Stromal cell of bone marrow (primary cell): ENCODE measurements around the gene RAB5IF.
"Not testable (repeated sequence)": the region's sequence is repeated elsewhere in the genome, so short reads cannot be mapped to it uniquely, and the experiment has no call there.

Experiments
- DNase-seq: peaks from one replicate; pipeline ENCODE4 v3.0.0-alpha.2; 2012; ENCODE audit warnings: low read depth

Gene RAB5IF

DNA sequence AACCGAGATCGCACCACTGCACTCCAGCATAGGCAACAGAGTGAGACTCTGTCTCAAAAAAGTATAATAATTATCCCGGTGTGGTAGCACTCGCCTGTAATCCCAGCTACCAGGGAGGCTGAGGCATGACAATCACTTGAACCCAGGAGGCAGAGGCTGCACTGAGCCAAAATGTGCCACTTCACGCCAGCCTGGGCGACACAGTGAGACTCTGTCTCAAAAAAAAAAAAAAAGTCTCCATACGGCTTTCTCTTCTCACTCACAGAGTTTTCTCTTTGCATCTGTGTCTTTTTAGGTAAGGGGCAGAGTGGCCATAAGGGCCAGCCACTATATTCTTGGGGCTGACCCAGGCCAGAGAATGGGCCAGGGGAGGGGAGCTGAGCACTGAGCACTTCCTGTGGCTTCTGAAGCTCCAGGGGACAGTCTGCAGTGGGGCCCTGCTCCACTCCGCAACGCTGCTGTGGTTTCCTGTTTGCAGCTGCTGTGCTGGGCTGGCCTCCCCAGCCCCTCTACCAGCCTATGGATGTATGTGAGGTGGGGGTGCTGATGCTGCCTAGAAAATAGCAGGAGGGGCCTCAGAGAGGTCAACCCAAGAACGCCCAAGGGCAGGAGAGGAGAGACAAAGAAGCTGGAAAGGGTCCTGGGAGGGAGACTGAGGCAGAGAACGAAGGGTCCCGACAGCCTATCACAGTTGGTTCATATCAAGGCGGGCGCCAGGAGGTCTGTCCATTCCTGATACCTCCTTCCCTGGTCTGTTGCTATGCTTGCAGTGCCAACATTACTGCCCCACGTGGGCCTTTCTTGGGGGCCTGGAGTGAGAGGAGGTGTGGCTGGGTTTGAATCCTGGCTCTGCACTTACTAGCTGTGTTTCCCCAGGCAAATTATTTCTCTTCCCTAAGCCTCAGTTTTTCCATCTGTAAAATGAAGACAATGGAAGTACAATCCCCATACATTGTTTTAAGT is 24.4 kb downstream of the RAB5IF start:
- DNase-seq: no peak

DNA sequence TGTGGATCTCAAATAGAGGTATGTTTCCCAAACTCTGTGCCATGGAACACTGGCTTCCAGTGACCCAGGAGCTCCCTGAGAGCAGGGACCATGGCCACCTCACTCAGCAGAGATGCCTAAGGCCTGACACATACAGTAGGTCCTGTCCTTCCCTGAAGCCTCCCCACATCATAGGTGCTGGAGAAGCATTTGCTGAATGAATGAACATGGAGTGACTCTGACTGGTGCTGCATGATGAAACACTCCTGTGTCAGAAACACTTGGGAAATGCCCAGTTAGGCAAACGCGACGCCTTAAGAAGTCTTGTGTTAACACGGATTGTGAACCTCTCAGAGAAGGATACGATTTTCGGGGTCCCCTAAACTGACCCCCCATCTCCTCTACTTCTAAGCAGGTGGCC is 26.1 kb downstream of the RAB5IF start:
- DNase-seq: no peak

DNA sequence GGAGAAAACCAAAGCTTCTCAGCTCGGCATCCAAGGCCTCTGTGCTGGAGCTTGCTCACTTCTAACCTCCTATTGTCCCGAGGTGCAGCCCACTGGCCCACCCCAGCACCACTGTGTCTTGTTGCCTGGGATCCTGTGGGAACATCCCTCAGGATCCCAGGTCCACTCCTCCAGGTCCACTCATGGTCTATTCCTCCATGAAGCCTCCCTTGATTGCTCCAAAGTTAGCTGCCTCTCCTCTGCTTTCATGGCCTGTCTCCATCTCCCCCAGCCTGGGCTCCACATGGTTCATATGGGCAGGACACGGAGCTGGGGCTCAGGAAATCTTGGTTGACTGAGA is 26.5 kb downstream of the RAB5IF start:
- no peak for DNase-seq

DNA sequence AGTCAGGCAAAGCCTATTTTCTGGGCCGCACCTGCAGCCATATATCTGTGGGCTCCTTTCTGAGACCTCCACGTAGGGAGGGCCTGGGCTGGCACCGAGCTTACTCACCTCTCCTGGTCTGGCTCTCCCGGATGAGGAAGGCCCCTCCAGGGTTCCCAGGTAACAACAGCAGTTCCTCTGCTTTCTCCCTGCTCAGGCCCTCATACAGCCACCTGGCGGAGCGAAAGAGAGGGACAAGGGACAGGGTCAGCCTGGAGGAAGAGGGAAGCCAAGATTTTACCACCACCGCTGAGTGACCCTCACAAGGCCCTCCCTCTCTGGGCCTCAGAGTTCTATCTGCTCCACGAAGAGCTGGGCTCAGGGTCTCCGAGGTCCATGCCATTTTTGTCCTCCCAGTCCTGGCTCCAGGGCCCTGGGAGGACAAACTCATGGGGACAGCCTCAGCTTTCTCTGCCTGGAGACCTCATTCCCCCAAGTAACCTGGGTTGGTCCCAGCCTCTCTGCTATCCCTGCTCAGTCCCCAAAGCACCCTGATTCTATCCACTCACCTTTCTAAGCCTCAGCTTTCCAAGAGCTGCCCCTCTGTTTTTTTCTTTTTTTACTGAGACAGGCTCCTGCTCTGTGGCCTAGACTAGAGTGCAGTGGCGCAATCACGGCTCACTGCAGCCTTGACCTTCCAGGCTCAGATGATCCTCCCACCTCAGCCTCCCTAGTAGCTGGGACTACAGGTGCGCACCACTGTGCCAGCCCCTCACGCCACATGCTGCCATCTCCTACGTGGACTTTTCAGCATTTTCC is 27.1 kb downstream of the RAB5IF start:
- no peak for DNase-seq

DNA sequence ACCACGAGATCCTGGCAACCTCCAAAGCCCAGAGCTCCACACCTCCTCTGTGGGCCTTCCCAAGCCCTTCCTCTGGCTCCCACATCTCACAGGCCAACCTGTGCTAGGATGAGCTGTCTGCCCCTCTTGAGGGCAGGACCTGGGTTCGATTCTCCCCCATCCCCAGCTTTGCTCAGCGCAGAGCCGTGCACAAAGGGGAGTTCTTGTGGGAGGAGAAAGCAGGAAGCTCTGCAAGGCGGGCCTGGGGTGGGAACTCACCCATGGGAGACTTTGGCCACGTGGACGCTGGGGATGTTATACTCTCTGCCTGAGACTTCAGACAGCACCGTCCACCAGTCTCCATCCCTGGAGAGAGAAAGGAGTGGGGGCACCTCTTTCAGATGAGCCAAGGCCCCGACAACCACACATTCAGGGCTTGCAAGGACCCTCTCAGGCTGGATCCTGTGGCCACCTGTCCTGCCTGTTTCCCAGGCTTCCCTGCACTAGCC is 27.8 kb downstream of the RAB5IF start:
- no peak for DNase-seq

DNA sequence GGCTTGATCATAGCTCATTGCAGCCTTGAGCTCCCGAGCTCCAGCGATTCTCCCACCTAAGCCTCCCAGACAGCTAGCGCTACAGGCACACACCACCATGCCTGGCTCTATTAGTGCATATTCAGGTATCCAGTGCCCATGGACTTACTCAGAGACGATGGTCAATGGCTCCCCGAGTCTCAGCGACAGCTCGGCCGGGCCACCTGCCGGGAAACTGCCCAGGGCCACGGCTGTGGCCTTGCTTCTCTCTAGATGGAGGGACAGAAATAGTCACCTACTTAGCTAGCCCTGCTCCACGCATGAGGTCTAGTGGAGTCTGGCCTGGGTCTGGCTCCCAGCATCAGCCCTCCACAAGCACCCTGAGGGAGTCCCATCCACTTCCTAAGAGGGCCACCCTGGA is 28.8 kb downstream of the RAB5IF start:
- DNase-seq: no peak

DNA sequence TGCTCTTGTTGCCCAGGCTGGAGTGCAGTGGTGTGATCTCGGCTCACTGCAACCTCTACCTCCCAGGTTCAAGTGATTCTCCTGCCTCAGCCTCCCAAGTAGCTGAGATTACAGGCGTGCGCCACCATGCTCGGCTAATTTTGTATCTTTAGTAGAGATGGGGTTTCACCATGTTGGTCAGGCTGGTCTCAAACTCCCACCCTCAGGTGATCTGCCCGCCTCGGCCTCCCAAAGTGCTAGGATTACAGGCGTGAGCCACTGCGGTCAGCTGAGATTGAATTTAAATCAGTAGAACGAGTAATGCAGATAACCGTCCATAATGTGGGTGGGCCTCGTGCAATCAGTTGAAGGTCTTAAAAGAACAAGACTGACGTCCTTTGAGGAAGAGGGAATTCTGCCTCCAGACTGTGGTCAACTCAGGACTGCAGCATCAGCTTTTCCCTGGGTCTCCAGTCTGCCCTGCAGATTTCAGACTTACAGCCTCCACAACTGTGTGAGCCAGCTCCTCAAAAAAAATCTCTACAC is 33.4 kb downstream of the RAB5IF start:
- not testable (repeated sequence) for DNase-seq

DNA sequence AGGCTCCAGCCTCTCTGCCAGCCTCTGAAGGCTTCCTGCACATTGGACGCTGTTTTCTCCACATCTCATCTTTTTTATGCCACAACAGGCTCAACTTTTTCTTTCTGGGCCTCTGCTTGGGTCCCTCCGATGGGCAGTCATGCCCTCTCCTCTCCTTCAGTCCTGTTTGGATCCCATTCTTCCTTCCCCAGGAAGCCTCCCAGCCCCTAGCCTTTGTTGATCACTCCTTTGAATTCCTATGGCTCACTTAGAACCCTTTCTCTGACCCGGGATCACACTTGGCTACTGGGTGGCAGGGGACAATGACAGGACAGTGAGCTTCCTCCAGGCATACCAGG is 35.9 kb downstream of the RAB5IF start:
- DNase-seq: no peak

DNA sequence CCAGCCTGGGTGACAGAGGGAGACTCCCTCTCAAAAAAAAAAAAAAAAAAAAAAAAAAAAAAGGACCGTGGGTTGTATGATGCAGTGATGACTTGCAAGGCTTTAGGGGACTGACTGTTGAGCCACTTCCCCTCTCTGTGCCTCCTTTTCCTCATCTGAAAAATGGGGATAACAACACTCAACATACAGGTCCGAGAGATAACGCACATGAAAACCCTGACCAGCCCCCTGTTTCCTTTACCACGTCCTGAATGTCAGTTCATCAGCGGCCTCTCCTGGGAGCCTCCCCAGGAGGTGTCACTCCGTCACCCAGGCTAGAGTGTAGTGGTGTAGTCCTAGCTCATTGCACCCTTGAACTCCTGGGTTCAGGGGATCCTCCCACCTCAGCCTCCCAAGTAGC is 36.6 kb downstream of the RAB5IF start:
- DNase-seq: no peak

DNA sequence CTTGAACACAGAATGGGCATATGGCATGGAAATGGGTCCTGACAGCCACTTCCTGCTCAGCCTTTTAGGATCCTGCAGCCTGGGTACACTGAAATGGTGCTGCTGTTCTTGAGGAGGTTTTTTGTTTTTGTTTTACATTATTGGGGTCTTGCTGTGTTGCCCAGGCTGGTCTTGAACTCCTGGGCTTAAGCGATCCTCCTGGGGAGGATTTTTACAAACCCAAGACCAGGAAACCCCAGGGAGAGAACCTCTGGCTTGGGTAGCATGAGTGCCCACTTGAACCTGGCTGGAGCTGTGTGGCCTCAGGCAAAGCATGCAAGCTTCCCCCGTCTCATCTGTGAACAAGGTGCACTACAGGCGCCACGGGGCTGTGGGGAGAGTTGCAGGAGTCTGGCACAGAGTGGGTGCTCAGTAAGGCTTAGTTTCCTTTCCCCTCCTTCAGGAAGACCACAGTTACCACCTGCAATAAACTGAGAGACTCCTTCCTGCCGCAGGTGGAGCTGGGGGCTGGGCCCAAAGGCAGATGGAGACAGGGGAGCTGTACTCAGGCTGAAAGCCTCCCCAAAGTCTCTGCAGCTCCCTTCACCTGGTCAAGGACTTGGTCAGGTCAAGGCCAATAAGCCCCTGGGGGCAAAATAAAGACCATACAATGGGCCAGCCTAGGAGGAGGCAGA is 38.6 kb downstream of the RAB5IF start:
- no peak for DNase-seq

DNA sequence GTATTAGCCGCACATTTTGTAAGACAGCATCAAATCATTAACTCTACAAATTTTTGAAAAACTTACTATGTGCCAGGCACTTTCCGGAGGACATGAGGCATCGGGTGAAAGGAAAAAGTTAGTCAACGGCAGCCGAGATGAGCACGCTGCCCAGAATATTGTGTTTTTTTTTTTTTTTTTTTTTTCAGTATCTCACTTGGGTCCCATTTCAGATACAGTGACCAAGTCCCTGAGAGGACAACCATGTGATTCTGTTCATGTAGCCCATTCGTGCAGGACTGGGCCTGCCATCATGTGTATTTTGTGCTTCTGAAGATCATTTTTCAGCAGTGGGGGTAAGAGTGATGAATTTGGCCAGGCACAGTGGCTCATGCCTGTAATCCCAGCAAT is 39.1 kb downstream of the RAB5IF start:
- DNase-seq: no peak

DNA sequence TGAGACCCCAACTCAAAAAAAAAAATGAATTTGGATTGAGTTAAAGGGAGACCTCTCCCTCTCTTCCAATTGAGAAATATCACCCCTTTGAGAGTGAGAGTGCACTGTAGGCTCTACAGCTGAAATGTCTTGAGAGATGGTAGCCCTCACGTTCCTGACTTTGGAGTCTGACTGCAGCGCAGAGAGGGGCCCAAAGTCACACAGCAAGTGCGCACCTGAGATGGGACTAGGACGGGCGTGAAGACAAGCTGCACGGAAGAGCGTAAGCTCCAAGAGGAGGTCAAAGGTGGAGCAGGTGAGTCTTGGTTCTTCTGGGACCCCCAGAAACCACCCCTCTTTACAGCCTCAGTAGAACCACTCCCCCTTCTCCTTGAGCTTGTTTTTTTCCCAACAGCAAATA is 39.8 kb downstream of the RAB5IF start:
- no peak for DNase-seq

DNA sequence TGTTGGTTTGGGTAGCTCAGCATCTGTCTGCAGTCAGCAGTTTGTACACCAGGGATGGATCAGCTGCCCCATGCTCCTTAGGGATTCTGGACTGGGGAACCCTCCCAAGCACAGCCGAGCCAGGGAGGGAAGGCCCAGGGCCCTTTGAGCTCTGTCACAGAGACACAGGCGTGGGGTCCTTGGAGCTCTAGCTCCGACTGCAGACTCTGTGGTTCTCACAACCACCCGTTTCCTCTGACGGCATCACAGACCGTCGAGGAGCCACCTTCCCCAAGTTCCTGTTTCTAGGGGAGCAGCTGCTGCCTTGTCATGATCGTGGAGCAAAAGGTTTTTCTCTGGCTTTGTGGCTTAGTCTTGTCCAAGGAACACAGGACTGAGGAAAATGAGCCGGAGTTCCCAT is 40.4 kb downstream of the RAB5IF start, which contains the start of gene SLA2:
Gene SLA2 (minus strand): TSS at position 199 of the 400 bp plus-strand sequence. CDS start 4,861 bp downstream, outside the sequence.
- DNase-seq: no peak

DNA sequence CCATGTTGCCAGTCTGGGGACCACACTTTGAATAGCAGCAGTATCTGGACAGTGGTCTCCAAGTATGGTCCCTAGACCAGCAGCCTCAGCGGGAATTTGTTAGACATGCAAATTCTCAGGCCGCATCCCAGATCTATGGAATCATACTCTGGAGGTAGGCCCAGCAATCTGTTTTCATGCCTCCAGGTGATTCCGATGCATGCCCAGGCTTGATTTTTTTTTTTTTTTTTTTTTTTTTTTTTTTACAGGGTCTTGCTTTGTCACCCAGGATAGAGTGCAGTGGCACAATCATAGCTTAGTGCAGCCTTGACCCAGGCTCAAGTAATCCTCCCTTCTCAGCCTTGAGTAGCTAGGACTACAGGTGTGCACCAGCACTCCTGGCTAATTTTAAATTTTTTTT is 41.1 kb downstream of the RAB5IF start:
- no peak for DNase-seq

DNA sequence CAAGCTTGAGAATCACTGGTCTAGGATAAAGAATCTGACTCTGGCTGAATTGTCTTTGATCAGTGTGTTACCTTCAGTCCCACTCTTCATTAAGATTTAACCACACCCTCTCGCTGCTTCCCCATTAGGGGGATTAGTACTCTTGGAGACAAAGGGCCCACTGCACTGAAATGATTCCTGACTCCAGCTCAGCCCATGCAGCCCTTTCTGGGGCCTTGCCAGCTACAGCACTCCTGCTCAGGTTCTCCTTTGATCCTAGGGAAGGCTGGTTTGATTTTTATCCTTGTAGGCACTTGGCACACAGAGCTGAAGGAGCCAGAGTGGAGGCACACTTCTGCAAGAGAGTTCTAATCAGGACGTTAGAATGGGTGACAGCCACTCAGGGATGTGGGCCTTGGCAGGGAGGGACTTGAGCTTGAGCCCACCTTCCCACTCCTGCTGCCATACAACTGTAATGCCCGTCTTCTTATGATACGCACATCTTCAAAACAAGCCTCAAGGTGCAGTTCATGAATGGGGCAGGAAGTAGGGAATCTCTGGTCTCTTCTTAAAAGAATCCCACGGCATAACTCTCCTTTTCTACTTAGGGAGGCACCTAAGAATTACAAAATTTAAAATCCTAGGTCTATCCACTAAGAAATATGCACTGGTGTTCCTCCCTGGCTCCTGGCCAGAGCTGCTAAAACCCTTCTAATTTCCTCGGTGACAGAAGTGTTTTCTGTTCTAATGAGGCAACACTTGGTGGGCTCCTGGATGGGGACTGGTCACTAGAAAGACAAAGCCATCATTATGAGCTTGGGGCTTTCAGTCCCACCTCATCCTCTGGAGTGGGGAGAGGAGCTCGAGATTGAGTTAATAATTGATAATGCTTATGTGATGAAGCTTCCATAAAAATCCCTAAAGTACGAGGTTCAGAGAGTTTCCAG is 41.9 kb downstream of the RAB5IF start:
- no peak for DNase-seq

DNA sequence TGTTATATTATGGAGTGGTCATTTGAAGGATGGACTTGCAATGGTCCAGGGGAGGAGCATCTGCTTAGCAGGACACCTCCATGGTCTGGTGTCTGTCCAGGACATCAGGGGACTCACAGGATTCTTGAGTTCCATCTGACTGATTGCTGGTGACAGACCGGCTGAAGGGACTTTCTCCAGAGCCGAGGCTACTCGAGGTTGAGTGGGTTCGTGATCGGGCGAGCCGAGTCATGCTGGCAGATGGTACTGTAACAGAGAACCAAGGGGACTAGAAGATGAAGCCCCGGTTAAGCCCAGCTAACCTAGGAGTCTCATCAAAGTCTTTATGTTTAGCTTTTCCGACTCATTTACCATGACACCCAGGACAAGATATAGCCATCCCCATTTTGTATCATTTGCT is 47.9 kb downstream of the RAB5IF start:
- no peak for DNase-seq

DNA sequence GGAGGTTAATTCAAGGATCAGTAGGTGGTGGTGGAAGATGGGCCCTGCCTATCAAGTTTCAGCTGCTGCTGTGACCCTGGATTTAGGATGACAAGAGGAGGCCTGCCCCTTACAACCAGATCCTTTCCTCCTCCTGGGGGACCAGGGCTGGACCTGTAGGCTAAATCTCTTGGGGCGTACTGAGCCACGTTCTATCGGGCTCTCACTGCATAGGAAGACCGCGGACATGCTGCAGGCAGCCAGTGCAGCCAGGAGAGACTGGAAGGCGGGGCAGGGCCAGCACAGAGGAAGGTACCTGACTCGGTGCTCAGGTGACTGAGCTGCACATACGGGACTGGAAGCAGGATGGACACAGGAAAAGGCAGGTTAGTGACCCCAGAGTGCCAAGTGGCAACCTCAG is 48.9 kb downstream of the RAB5IF start:
- no peak for DNase-seq

DNA sequence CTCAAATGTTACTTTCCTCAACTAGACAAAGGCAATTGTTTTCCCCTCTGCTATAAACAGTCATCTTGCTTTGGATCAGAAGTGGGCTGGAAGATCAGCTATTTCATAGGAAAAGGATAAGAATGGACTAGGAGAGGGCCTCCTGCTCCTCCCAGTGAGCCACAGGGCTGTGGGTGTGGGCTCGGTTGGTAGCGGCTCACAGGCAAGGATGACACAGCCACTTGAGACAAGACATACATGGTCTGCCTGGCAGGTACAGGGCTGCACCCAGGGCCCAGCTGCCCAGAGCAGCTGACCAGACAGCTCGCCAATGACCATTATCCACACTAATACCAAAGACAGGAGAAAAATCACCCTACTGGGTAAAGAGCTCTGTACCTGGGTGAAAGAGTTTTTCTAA is 49.4 kb downstream of the RAB5IF start:
- DNase-seq: no peak

DNA sequence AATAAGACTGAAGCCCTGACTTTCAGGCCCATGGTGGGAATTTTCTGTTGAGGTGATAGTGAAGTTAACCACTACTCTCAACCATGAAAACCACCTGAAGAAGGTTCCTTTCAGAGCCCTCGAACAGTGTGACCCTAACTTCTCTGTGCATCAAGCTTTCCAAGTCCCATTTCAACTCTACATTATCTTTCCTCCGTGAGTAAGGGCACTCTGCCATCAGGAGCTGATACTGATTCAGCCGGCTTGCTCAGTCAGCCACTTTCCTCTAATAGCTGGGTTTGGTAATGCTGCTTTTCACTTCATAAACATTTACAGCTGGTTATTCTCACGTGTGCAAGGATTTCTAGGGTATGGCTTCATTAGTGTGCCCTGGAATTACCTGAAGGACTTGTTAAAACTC is 51.2 kb downstream of the RAB5IF start:
- DNase-seq: no peak

DNA sequence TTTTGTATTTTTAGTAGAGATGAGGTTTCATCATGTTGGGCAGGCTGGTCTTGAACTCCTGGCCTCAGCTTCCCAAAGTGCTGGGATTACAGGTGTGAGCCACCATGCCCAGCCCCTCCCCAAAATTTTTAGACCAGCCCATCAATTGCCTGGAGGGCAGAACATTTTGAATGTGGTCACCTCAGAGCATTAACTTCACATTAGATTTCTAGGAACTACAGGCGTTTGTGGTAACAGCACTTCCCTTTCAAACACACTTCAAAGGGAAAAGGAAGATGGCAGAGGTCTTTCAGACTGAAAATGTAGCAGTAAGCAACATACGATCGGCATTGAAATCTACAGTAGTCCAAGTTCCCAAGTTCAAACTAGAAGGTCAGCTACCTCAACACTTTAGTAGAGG is 52.7 kb downstream of the RAB5IF start:
- no peak for DNase-seq
